Aorta (tissue), 5 donors: Measurements from ENCODE around the gene CRISP3. TPM values are rescaled to one million over a fixed set of nuclear protein-coding genes. Genes with fewer than 3 reads are reported as not detected.
A peak's percentile ranks its signal among the peaks of the same experiment; 100 is the strongest.

ENCODE experiments used
- ATAC-seq: fragments of 200-7000 bp; cut with Tn5 transposase; one replicate; pipeline ENCODE4 v1.9.1; 2022; ENCODE audit warnings: moderate library complexity; ENCODE audit not compliant: low FRiP score
- DNase-seq, 2 donors: peaks; one replicate each; pipeline ENCODE4 v3.0.0-alpha.2; 2020
- H3K27ac ChIP-seq, 2 donors: one replicate each; pipeline ENCODE4 v1.5.1; 2013; ENCODE audit warnings: low read length in 2 of 2, mild to moderate bottlenecking in 2 of 2, moderate library complexity in 2 of 2, control low read depth in 1 of 2, inconsistent platforms in 1 of 2, low read depth in 1 of 2
- H3K27me3 ChIP-seq, 2 donors: one replicate each; pipeline ENCODE4 v1.6.1; 2013; ENCODE audit warnings: control low read depth in 1 of 2, low read length in 1 of 2, mild to moderate bottlenecking in 1 of 2, moderate library complexity in 1 of 2; ENCODE audit not compliant: insufficient read depth in 2 of 2, control insufficient read depth in 1 of 2
- H3K36me3 ChIP-seq, 2 donors: one replicate each; pipeline ENCODE4 v1.6.1; 2013; ENCODE audit warnings: control low read depth in 1 of 2, low read length in 1 of 2, mild to moderate bottlenecking in 1 of 2; ENCODE audit not compliant: insufficient read depth in 2 of 2, control insufficient read depth in 1 of 2
- H3K4me1 ChIP-seq, 2 donors: one replicate each; pipeline ENCODE4 v1.6.1; 2013; ENCODE audit warnings: low read length in 2 of 2, control low read depth in 1 of 2, mild to moderate bottlenecking in 1 of 2, moderate library complexity in 1 of 2; ENCODE audit not compliant: insufficient read depth in 2 of 2, control insufficient read depth in 1 of 2
- H3K4me3 ChIP-seq, 2 donors: one replicate each; pipeline ENCODE4 v1.5.1; 2013; ENCODE audit warnings: low read length in 2 of 2, control low read depth in 1 of 2, mild to moderate bottlenecking in 1 of 2
- H3K9me3 ChIP-seq: one replicate; pipeline ENCODE4 v1.6.1; 2013; ENCODE audit warnings: mild to moderate bottlenecking, low read length; ENCODE audit not compliant: control insufficient read depth
- WGBS, 2 donors: extraction: QIAGEN DNeasy Blood & Tissue Kit; methylation state at CpG; one replicate each; pipeline ENCODE4 v1.1.7; 2013; 5-methylcytosine and 5-hydroxymethylcytosine counted together
- intact Hi-C, 2 donors: fragments of 100-400 bp; cut with DNase I; formaldehyde crosslinking; loops; one replicate each; pipeline versions ENCODE4 v1.14.2 to v1.15.0; 2022
- polyA plus RNA-seq, 2 donors: library from polyadenylated mRNA; stranded (reverse); fragments of 200-250 nt; gene quantifications; one replicate each; pipeline ENCODE4 v1.2.3, GENCODE V29; 2013
- total RNA-seq, 2 donors: library from RNA; stranded (reverse); fragmentation: NEBNext Ultra II Directional; extraction: Animal tissue kit (Norgen Biotek cat#: 25700); gene quantifications; one replicate each; pipeline ENCODE4 v1.2.1, GENCODE V29; 2021
- donor health status: healthy with polysubstance abuse.
- donor health status: Bipolar disorder and iron deficiency.
- donor health status: DM: no; HTN: no; CAD: no.
- donor health status: DM: no; HTN: no; CAD: no.
- donor health status: DM: yes; HTN: yes; CAD: no.

The CRISP3 gene
- total and polyA plus RNA-seq, 4 donors: 0.05 TPM; not detected in 3

GRCh38 chr6:49721297-49721696, 22.9 kb downstream of the CRISP3 start:
- ATAC-seq: no peak

GRCh38 chr6:49720372-49720771, 23.8 kb downstream of the CRISP3 start:
- Histone ChIP-seq H3K4me3 (no peak overlapping the region), H3K9me3 (no peaks in the 10 kb centered on the region), H3K27me3 (no peaks in the 10 kb centered on the region), H3K27ac (no peak overlapping the region), H3K36me3 (no peaks in the 10 kb centered on the region), H3K4me1 (no peaks in the 10 kb centered on the region)
- no peak for DNase-seq
- intact Hi-C loops: no loop called here
- no peak for ATAC-seq
- 78 to 86% methylated on average over 7 of the region's 7 CpGs for WGBS, 2 donors

More at GRCh38 chr6:49721297-49721696, 22.9 kb downstream of the CRISP3 start:
- H3K36me3 ChIP-seq: no peaks in the 10 kb centered on the region
- no peaks in the 10 kb centered on the region for H3K4me1 ChIP-seq
- H3K27ac ChIP-seq: no peak overlapping the region
- H3K4me3 ChIP-seq: no peak overlapping the region
- no peaks in the 10 kb centered on the region for H3K9me3 ChIP-seq
- intact Hi-C loops: no loop called here
- no peak for DNase-seq
- 76 to 82% methylated on average over 2 of the region's 2 CpGs for WGBS, 2 donors
- no peaks in the 10 kb centered on the region for H3K27me3 ChIP-seq

GRCh38 chr6:49713346-49713745, 30.8 kb downstream of the CRISP3 start, which contains the start of gene CRISP2:
TSS of gene CRISP2 (minus strand) at chr6:49713543. CDS start at chr6:49709196, 4,347 bp downstream.
- H3K4me3 ChIP-seq: no peak within 1 kb of the TSS
- intact Hi-C loops: no loop called here
- no peaks in the 10 kb centered on the region for H3K36me3 ChIP-seq
- ATAC-seq (peak; percentile 38), DNase-seq (no peak)
- WGBS, 2 donors: 20 to 26% methylated on average over 26 of the region's 26 CpGs
- H3K27me3 ChIP-seq: no peaks in the 10 kb centered on the region
- H3K4me1 ChIP-seq: no peaks in the 10 kb centered on the region
- H3K27ac ChIP-seq: no peak within 1 kb of the TSS
- H3K9me3 ChIP-seq: no peaks in the 10 kb centered on the region

- H3K9me3 ChIP-seq: peaks cover 4% of the 10 kb centered on the region
- H3K27ac ChIP-seq: no peak overlapping the region
- no peaks in the 10 kb centered on the region for H3K36me3 ChIP-seq
- DNase-seq (no peak), ATAC-seq (no peak)
- intact Hi-C loops: no loop called here
- no peaks in the 10 kb centered on the region for H3K4me1 ChIP-seq
- no peak overlapping the region for H3K4me3 ChIP-seq
- no peaks in the 10 kb centered on the region for H3K27me3 ChIP-seq
Measured at GRCh38 chr6:49698478-49698877, 45.7 kb downstream of the CRISP3 start.

GRCh38 chr6:49693512-49693911, 50.7 kb downstream of the CRISP3 start:
- ATAC-seq: no peak
- intact Hi-C loops: no loop called here
- DNase-seq: no peak
- Histone ChIP-seq H3K27ac (no peak overlapping the region), H3K27me3 (no peaks in the 10 kb centered on the region), H3K4me3 (no peak overlapping the region), H3K9me3 (peaks cover 4% of the 10 kb centered on the region), H3K4me1 (no peaks in the 10 kb centered on the region), H3K36me3 (no peaks in the 10 kb centered on the region)
- 71 to 81% methylated on average over 1 of the region's 1 CpG for WGBS, 2 donors

- no peak overlapping the region for H3K27ac ChIP-seq
- intact Hi-C loops: no loop called here
- H3K36me3 ChIP-seq: no peaks in the 10 kb centered on the region
- ATAC-seq (no peak), DNase-seq (no peak)
- peaks cover 4% of the 10 kb centered on the region for H3K9me3 ChIP-seq
- H3K27me3 ChIP-seq: no peaks in the 10 kb centered on the region
- no peak overlapping the region for H3K4me3 ChIP-seq
- WGBS, 2 donors: 72 to 73% methylated on average over 2 of the region's 2 CpGs
- H3K4me1 ChIP-seq: no peaks in the 10 kb centered on the region
Measured at GRCh38 chr6:49692534-49692933, 51.7 kb downstream of the CRISP3 start.

Other genes with a start within 250 kb of the CRISP3 start
- gene GLYATL3, start 244.5 kb downstream of the CRISP3 start, total RNA-seq: not detected
- not detected for gene GLYATL3, start 244.5 kb downstream of the CRISP3 start, polyA plus RNA-seq
- gene C6orf141, start 193.7 kb downstream of the CRISP3 start, total RNA-seq: 1 to 10 TPM; 1.6 to 9.6 TPM
- not detected for gene C6orf141, start 193.7 kb downstream of the CRISP3 start, polyA plus RNA-seq
- gene RHAG, start 107.5 kb downstream of the CRISP3 start, total RNA-seq: not detected
- gene RHAG, start 107.5 kb downstream of the CRISP3 start, polyA plus RNA-seq: not detected
- not detected for gene CRISP2, start 30.8 kb downstream of the CRISP3 start, total RNA-seq
- gene CRISP2, start 30.8 kb downstream of the CRISP3 start, polyA plus RNA-seq: not detected
- not detected for gene PGK2, start 42.9 kb upstream of the CRISP3 start, total RNA-seq
- not detected for gene PGK2, start 42.9 kb upstream of the CRISP3 start, polyA plus RNA-seq
- not detected for gene CRISP1, start 122.1 kb upstream of the CRISP3 start, total RNA-seq
- gene CRISP1, start 122.1 kb upstream of the CRISP3 start, polyA plus RNA-seq: not detected
- not detected for gene DEFB114, start 219.8 kb upstream of the CRISP3 start, total RNA-seq
- gene DEFB114, start 219.8 kb upstream of the CRISP3 start, polyA plus RNA-seq: not detected
- not detected for gene DEFB113, start 225.2 kb upstream of the CRISP3 start, total RNA-seq
- not detected for gene DEFB113, start 225.2 kb upstream of the CRISP3 start, polyA plus RNA-seq